Mesendoderm (in vitro differentiated cells): ENCODE measurements around the gene LRRC32.

ENCODE experiments used
- DNase-seq: peaks from one replicate; pipeline ENCODE4 v3.0.0; 2013
- H2AK5ac ChIP-seq: 2 replicates; pipeline ENCODE4 v1.6.1; 2013; ENCODE audit warnings: low read length, inconsistent platforms
- H2BK120ac ChIP-seq: 2 replicates; pipeline ENCODE4 v1.6.1; 2013; ENCODE audit warnings: low read depth, mild to moderate bottlenecking, low read length, moderate library complexity, mixed read lengths
- H2BK15ac ChIP-seq: replicated peaks from 2 replicates; pipeline ENCODE4 v1.6.1; 2013; ENCODE audit warnings: low read depth, mild to moderate bottlenecking, moderate library complexity
- H2BK5ac ChIP-seq: 2 replicates; pipeline ENCODE4 v1.6.1; 2013; ENCODE audit warnings: low read length, inconsistent platforms
- H3K18ac ChIP-seq: 2 replicates; pipeline ENCODE4 v1.6.1; 2013; ENCODE audit warnings: mild to moderate bottlenecking, low read length, mixed read lengths
- H3K23ac ChIP-seq: one replicate; pipeline ENCODE4 v1.6.1; 2013; ENCODE audit warnings: low read length
- H3K27ac ChIP-seq: 2 replicates; pipeline ENCODE4 v1.5.1; 2013; ENCODE audit warnings: low read depth, mild to moderate bottlenecking, inconsistent platforms, low read length, moderate library complexity
- H3K27me3 ChIP-seq: 2 replicates; pipeline ENCODE4 v1.6.1; 2013; ENCODE audit warnings: low read length, control low read depth, mild to moderate bottlenecking, inconsistent platforms; ENCODE audit not compliant: insufficient read depth, poor library complexity
- H3K36me3 ChIP-seq: 2 replicates; pipeline ENCODE4 v1.6.1; 2013; ENCODE audit warnings: low read length, inconsistent platforms; ENCODE audit not compliant: control insufficient read depth, insufficient read depth
- H3K4ac ChIP-seq: one replicate; pipeline ENCODE4 v1.6.1; 2013; ENCODE audit warnings: low read depth, mild to moderate bottlenecking, low read length, moderate library complexity
- H3K4me1 ChIP-seq: 2 replicates; pipeline ENCODE4 v1.6.1; 2013; ENCODE audit warnings: low read depth, low read length, inconsistent platforms; ENCODE audit not compliant: control insufficient read depth
- H3K4me2 ChIP-seq: 2 replicates; pipeline ENCODE4 v1.6.1; 2013; ENCODE audit warnings: low read length
- H3K4me3 ChIP-seq: 2 replicates; pipeline ENCODE4 v1.5.1; 2013; ENCODE audit warnings: mild to moderate bottlenecking, low read length
- H3K56ac ChIP-seq: one replicate; pipeline ENCODE4 v1.6.1; 2013; ENCODE audit warnings: low read length
- H3K79me1 ChIP-seq: 2 replicates; pipeline ENCODE4 v1.6.1; 2013; ENCODE audit warnings: low read length, inconsistent platforms
- H3K79me2 ChIP-seq: 2 replicates; pipeline ENCODE4 v1.6.1; 2013; ENCODE audit warnings: mild to moderate bottlenecking, low read length; ENCODE audit not compliant: control insufficient read depth, insufficient read depth
- H3K9ac ChIP-seq: 2 replicates; pipeline ENCODE4 v1.6.1; 2013; ENCODE audit warnings: low read length, inconsistent platforms
- H4K5ac ChIP-seq: one replicate; pipeline ENCODE4 v1.6.1; 2013; ENCODE audit warnings: low read length
- H4K8ac ChIP-seq: one replicate; pipeline ENCODE4 v1.6.1; 2013; ENCODE audit warnings: low read depth, mild to moderate bottlenecking, control low read depth, low read length, moderate library complexity
- WGBS: extraction: QIAGEN DNeasy Blood & Tissue Kit; methylation state at CpG from one replicate; pipeline ENCODE4 v1.1.7; 2013; ENCODE audit warnings: low lambda C conversion rate, missing lambda C conversion rate; ENCODE audit not compliant: insufficient coverage; ENCODE audit errors: extremely low coverage; 5-methylcytosine and 5-hydroxymethylcytosine counted together

LRRC32 gene

DNA sequence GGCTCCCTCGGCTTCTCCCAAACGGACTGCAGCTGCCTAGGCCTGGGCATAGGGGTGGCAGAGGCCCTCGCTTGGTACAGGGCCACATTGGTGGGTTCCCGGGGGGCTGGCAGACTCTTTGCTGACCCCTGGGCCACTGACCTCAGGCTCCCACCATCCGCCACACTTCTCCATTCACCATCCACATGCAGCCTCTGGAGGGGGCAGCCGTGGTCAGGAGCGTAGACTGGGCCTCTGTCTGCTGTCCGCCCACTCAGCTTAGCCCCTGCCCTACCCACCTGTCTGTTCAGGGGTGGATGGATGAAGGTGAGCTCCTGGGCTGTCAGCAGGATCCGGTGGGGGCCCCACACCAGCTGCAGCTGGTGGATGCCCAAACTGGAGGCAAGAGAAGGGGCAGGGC, 45.7 kb upstream of the LRRC32 start:
- H2BK120ac ChIP-seq, result no peak overlapping the region
- H4K8ac ChIP-seq, result no peak overlapping the region
- H2BK5ac ChIP-seq, result no peak overlapping the region
- H3K9ac ChIP-seq, result no peak overlapping the region
- no CpG with 5 or more reads among the region's 9 CpGs for whole genome bisulfite sequencing
- no peak overlapping the region for H3K18ac ChIP-seq
- H3K79me1 ChIP-seq, result no peaks in the 10 kb centered on the region
- H4K5ac ChIP-seq, result no peak overlapping the region
- H3K56ac ChIP-seq, result no peak overlapping the region
- H3K27me3 ChIP-seq, result no peaks in the 10 kb centered on the region
- H3K4me2 ChIP-seq, result no peak overlapping the region
- H3K4me1 ChIP-seq, result no peaks in the 10 kb centered on the region
- no peak overlapping the region for H3K4ac ChIP-seq
- H3K79me2 ChIP-seq, result no peaks in the 10 kb centered on the region
- no peak overlapping the region for H2AK5ac ChIP-seq
- DNase-seq, result no peak
- H3K23ac ChIP-seq, result no peak overlapping the region
- H2BK15ac ChIP-seq, result no peak overlapping the region
- no peak overlapping the region for H3K4me3 ChIP-seq
- no peaks in the 10 kb centered on the region for H3K36me3 ChIP-seq
- H3K27ac ChIP-seq, result no peak overlapping the region

DNA sequence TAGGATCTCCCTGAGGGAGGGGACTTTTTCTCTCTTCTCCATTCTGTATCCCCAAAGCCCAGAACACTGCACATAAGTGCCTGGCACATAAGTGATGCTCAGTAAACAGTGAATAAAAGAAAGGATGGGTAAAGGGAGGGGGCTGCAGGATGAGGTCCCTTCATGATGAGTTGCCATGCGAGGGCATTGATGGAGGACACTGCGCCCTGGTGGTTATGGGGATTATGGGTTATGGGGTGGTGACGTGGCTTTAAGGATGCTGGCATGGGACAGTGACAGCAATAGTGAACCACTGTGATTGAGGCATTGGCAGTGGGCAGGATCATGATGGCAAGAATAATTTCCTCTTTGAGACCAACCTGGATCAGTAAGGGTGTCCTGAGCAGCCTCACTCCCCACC, 43.9 kb upstream of the LRRC32 start:
- Histone ChIP-seq H3K9ac (no peak overlapping the region), H3K27me3 (no peaks in the 10 kb centered on the region), H3K79me1 (no peaks in the 10 kb centered on the region), H2BK15ac (no peak overlapping the region), H3K36me3 (no peaks in the 10 kb centered on the region), H3K4ac (no peak overlapping the region), H3K4me3 (no peak overlapping the region), H2AK5ac (no peak overlapping the region), H3K18ac (no peak overlapping the region), H3K27ac (no peak overlapping the region), H4K5ac (no peak overlapping the region), H2BK5ac (no peak overlapping the region), H3K56ac (no peak overlapping the region), H3K23ac (no peak overlapping the region), H3K79me2 (no peaks in the 10 kb centered on the region), H2BK120ac (no peak overlapping the region), H3K4me1 (no peaks in the 10 kb centered on the region), H4K8ac (no peak overlapping the region), H3K4me2 (no peak overlapping the region)
- whole genome bisulfite sequencing, result no CpG with 5 or more reads among the region's 3 CpGs
- DNase-seq, result no peak

DNA sequence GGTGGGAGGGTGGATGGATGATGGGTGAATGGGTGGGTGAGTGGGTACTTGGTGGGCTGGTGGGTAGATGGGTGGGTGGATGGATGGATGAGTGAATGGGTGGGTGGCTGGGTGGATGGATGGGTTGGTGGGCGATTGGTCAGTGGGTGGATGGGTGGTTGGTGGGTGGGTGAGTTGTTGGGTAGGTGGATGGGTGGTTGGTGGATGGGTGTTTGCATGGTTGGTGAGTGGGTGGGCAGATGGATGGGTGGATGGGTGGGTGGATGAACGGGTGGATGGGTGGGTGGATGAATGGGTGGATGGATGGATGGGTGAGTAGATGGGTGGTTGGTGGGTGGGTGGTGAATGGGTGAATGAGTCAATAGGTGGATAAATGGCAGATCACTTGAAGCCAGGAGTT, 43.0 kb upstream of the LRRC32 start:
- WGBS, result no CpG with 5 or more reads among the region's 2 CpGs

DNA sequence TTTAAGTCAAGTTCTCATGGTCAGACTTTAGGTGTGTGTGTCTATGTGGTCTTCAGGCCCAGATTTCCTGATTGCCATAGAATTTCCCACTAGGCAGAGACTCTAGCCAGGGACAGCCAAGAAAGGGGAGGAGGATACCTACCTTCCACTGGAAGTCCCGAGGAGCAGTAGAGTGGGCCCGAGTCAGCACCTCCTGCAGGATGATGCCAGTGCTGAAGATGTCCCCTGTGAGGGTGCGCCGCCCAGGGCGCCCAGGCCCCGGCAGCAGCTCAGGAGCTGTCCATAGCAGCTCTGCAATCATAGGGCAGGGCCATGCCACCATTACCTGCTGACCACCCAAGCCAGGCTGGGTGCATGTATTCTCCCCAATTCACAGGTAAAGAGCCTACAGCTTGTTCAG, 41.6 kb upstream of the LRRC32 start:
- no peak for DNase-seq
- H3K4me3 ChIP-seq, result no peak overlapping the region
- H2BK15ac ChIP-seq, result no peak overlapping the region

More for the DNA sequence above, 43.0 kb upstream of the LRRC32 start:
- H2BK15ac ChIP-seq, result no peak overlapping the region
- H3K23ac ChIP-seq, result no peak overlapping the region
- no peak overlapping the region for H2BK5ac ChIP-seq
- no peak overlapping the region for H2AK5ac ChIP-seq
- no peaks in the 10 kb centered on the region for H3K79me1 ChIP-seq
- no peak overlapping the region for H3K18ac ChIP-seq
- H3K4ac ChIP-seq, result no peak overlapping the region
- H3K4me2 ChIP-seq, result no peak overlapping the region
- H4K5ac ChIP-seq, result no peak overlapping the region
- no peak overlapping the region for H2BK120ac ChIP-seq
- no peak overlapping the region for H3K27ac ChIP-seq
- no peaks in the 10 kb centered on the region for H3K4me1 ChIP-seq
- no peaks in the 10 kb centered on the region for H3K36me3 ChIP-seq
- H3K4me3 ChIP-seq, result no peak overlapping the region
- no peak overlapping the region for H4K8ac ChIP-seq
- H3K79me2 ChIP-seq, result no peaks in the 10 kb centered on the region
- H3K9ac ChIP-seq, result no peak overlapping the region
- DNase-seq, result no peak
- no peaks in the 10 kb centered on the region for H3K27me3 ChIP-seq
- H3K56ac ChIP-seq, result no peak overlapping the region

DNA sequence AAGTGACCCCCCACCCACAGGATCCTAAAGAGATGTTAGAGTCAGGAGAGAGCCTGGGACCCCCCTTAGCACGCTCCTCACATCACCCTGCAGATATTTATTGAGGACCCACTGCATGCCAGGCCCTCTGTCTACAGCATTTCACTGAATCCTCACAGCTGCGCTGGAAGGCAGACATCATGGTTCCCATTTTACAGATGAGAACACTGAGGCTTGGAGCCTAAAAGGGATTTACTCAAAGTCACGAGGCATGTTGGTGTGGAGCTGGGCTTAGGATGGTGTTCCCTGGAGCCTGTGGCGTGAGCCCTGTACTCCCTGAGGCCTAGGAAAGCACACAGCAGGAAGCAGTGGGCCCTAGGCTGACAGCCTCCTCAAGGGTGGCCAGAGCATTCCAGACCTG, 39.2 kb upstream of the LRRC32 start:
- Histone ChIP-seq H3K4ac (no peak overlapping the region), H2BK120ac (no peak overlapping the region), H3K27me3 (no peaks in the 10 kb centered on the region), H3K56ac (no peak overlapping the region), H3K79me1 (no peaks in the 10 kb centered on the region), H3K23ac (no peak overlapping the region), H3K4me2 (no peak overlapping the region), H3K79me2 (no peaks in the 10 kb centered on the region), H2BK15ac (no peak overlapping the region), H3K18ac (no peak overlapping the region), H2AK5ac (no peak overlapping the region), H4K5ac (no peak overlapping the region), H4K8ac (no peak overlapping the region), H3K36me3 (no peaks in the 10 kb centered on the region), H3K9ac (no peak overlapping the region), H2BK5ac (no peak overlapping the region), H3K27ac (no peak overlapping the region), H3K4me3 (no peak overlapping the region), H3K4me1 (no peaks in the 10 kb centered on the region)
- WGBS, result no CpG with 5 or more reads among the region's 4 CpGs
- DNase-seq, result no peak

More for the DNA sequence above, 41.6 kb upstream of the LRRC32 start:
- Histone ChIP-seq H3K4me1 (no peaks in the 10 kb centered on the region), H3K36me3 (no peaks in the 10 kb centered on the region), H2BK120ac (no peak overlapping the region), H3K79me2 (no peaks in the 10 kb centered on the region), H2AK5ac (no peak overlapping the region), H3K56ac (no peak overlapping the region), H3K23ac (no peak overlapping the region), H3K4me2 (no peak overlapping the region), H3K4ac (no peak overlapping the region), H3K79me1 (no peaks in the 10 kb centered on the region), H3K9ac (no peak overlapping the region), H3K18ac (no peak overlapping the region), H3K27me3 (no peaks in the 10 kb centered on the region), H2BK5ac (no peak overlapping the region), H4K5ac (no peak overlapping the region), H3K27ac (no peak overlapping the region), H4K8ac (no peak overlapping the region)
- no CpG with 5 or more reads among the region's 6 CpGs for WGBS

DNA sequence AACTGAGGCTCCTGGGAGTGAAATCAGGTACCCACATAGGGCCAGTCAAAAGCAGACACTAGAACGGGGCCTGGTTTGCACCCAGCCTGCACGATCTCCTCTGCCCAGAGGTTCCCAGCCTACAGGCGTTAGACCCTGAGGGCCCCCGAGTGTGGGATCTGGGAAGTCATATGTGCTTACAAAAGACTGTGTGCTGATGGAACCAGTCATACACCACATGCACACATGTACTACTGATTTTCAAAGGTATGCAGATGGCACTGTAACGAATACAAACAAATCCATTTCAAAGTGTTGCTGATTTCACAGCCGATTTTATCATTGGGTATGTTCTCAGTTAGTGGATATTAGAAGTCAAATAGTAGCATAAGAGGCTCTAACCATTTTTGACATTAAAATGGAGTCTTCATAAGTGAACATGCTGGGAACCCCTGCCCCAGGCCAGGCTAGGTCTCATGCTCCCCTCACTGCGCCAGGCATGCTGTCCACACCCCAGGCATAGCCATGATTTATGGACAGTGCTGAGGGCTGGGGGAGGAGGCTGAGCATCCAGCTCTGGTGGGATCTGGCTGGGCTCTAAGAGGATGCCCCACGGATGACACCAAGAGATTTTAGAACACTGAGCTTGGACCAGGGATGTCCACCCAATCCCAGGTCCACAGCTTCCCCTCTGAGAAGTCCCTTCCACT, 38.6 kb upstream of the LRRC32 start:
- no peak for DNase-seq
- H4K8ac ChIP-seq, result no peak overlapping the region
- no peak overlapping the region for H2BK5ac ChIP-seq
- H2BK15ac ChIP-seq, result no peak overlapping the region
- no CpG with 5 or more reads among the region's 8 CpGs for WGBS
- no peak overlapping the region for H3K4me3 ChIP-seq
- H3K27me3 ChIP-seq, result no peaks in the 10 kb centered on the region
- no peak overlapping the region for H3K4ac ChIP-seq
- H3K56ac ChIP-seq, result no peak overlapping the region
- H3K18ac ChIP-seq, result no peak overlapping the region
- H2BK120ac ChIP-seq, result no peak overlapping the region
- no peak overlapping the region for H4K5ac ChIP-seq
- no peaks in the 10 kb centered on the region for H3K79me1 ChIP-seq
- no peaks in the 10 kb centered on the region for H3K79me2 ChIP-seq
- H3K23ac ChIP-seq, result no peak overlapping the region
- no peak overlapping the region for H3K4me2 ChIP-seq
- no peak overlapping the region for H2AK5ac ChIP-seq
- H3K9ac ChIP-seq, result no peak overlapping the region
- H3K27ac ChIP-seq, result no peak overlapping the region
- H3K36me3 ChIP-seq, result no peaks in the 10 kb centered on the region
- H3K4me1 ChIP-seq, result peaks cover 2% of the 10 kb centered on the region
